MM.1S (cell line): ENCODE data around the gene BEGAIN.

Source experiments
- CTCF ChIP-seq: fragments of 300-600 bp; sonication (generic); IDR thresholded peaks from 2 replicates; pipeline ENCODE4 v1.5.1; 2016; ENCODE audit warnings: antibody characterized with exemption, low read length, mixed read lengths
- EZH2 ChIP-seq: fragments of 300-600 bp; sonication (generic); optimal IDR thresholded peaks from 2 replicates; pipeline ENCODE3; 2017; ENCODE audit warnings: low read depth, mild to moderate bottlenecking, antibody characterized with exemption, low read length, mixed read lengths
- EZH2phosphoT487 ChIP-seq: fragments of 300-600 bp; sonication (generic); IDR thresholded peaks from 2 replicates; pipeline ENCODE4 v1.6.1; 2018; ENCODE audit warnings: antibody characterized with exemption, low read length

DNA sequence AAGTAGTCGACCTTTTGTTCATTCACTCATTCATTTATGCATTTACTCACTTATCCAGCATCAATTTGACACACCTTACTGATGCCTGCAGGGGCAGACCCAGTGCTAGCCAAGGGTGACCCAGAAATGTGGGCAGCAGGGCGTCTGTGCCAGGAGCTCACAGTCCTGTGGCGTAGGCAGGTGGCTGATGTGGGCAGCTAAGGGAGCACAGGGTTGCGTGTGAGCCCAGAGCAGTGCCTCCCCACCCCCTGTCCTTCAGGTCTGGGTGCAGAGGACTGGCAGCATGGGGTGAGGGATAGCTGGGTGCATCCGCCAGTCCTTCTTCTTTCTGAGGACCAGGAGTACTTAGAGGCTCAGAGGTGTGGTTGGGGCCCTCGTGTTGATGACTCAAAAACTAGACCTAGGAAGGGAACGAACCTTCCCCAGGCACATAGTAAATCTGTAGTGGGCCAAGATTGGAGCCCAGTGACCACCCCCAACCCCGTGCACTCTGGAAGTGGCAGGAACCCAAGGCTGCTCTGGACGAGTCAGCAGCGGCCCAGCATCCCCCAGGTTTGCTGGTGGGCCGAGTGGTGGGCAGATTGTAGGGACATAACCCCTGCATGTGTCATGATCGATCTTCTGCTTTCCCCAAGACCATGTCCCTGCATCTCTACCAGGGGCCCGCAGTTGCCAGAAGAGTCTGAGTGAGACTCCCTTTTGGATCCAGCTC, 63.9 kb downstream of the BEGAIN start:
- TF ChIP-seq CTCF (no peak), EZH2phosphoT487 (no peak), EZH2 (no peak)
